Measurements from ENCODE around the gene KIF4A.

DNA sequence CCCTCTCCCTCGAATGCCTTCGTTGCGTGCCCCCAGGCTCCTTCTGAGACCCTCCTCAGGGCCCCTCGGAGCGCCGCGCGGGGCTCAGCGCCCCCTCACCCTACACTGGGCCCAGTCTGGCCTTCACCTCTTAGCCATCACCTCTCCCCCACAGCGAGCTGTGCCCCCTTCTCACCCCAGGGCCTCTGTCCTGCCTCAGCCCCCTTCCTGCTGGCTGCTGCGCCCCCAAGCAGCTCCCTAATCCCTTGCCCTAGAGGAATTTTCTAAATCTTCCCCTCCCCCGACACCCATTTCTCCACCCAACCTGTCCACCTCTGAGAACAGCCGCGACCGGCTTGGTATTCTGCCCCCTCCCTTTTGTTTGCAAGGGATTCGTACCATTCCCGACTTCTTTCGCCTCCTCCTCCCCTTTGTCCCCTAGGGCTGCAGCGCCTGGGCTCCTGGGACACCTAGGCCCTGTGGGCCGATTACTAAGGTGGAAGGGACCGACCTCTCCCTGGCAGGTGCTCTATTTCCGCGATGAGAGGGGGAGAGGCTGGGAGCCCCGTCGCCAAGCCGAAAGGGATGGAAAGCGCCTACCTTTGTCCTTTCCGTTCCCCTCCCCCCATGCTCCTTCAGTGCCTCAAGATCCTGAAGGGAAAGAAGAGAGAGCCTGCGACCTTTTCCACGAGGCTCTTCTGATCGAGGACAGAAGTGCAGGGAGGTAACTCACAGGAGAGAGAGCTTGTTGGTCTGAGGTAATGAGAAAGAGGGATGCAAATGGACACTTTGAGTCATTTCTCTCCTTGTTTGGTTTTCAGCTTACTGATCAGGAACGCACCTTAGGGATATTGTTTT is 165.7 kb downstream of the KIF4A start:
- TF ChIP-seq, protein P1, sequence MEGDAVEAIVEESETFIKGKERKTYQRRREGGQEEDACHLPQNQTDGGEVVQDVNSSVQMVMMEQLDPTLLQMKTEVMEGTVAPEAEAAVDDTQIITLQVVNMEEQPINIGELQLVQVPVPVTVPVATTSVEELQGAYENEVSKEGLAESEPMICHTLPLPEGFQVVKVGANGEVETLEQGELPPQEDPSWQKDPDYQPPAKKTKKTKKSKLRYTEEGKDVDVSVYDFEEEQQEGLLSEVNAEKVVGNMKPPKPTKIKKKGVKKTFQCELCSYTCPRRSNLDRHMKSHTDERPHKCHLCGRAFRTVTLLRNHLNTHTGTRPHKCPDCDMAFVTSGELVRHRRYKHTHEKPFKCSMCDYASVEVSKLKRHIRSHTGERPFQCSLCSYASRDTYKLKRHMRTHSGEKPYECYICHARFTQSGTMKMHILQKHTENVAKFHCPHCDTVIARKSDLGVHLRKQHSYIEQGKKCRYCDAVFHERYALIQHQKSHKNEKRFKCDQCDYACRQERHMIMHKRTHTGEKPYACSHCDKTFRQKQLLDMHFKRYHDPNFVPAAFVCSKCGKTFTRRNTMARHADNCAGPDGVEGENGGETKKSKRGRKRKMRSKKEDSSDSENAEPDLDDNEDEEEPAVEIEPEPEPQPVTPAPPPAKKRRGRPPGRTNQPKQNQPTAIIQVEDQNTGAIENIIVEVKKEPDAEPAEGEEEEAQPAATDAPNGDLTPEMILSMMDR (IDR thresholded peaks at IDR 0.05): no peak
- TF ChIP-seq POLR2AphosphoS5 (IDR thresholded peaks at IDR 0.05) (no peak), EP300 (IDR thresholded peaks at IDR 0.05) (no peak), POLR2A (IDR thresholded peaks at IDR 0.05; ENCODE audit: low read depth) (no peak)
